ENCODE data around the gene CORT. TPM values are rescaled to one million over a fixed set of nuclear protein-coding genes. Genes with fewer than 3 reads are reported as not detected.

The CORT gene
- total and polyA plus RNA-seq, 11 donors, result 0.19 to 0.37 TPM; not detected in 9

- H3K9me3 ChIP-seq, result peaks cover 0 to 10% (median 0%) of the 10 kb centered on the region in 12 donors
- intact Hi-C loops (cut with DNase I), result loop anchor here in 8 of 10 donors (5.0 to 10.0 kb wide), 5 partner anchors 55 to 455 kb away; partner anchors contain the start of gene CENPS (in 4 of the 8)
These were observed 39.6 kb downstream of the CORT start for GRCh38 chr1:10489291-10490055.

GRCh38 chr1:10490286-10490970 lies 40.6 kb downstream of the CORT start:
- H3K27me3 ChIP-seq, result no peaks in the 10 kb centered on the region
- TF ChIP-seq POLR2A (IDR thresholded peaks at IDR 0.05), result no peak
- no peak for TF ChIP-seq CTCF (IDR thresholded peaks at IDR 0.05)
- WGBS, 4 donors, result 74 to 79% (median 76%) methylated on average over 12 of the region's 12 CpGs

More at GRCh38 chr1:10489291-10490055, 39.6 kb downstream of the CORT start:
- TF ChIP-seq CTCF (IDR thresholded peaks at IDR 0.05) (no peak), POLR2A (IDR thresholded peaks at IDR 0.05) (no peak)
- ATAC-seq (no peak), DNase-seq (no peak)
- H3K36me3 ChIP-seq, result peaks cover 0 to 11% (median 3%) of the 10 kb centered on the region in 9 donors
- H3K4me1 ChIP-seq, result peaks cover 0 to 15% (median 3%) of the 10 kb centered on the region in 12 donors
- 52 to 72% (median 58%) methylated on average over 3 to 4 of the region's 4 CpGs for WGBS, 4 donors
- H3K4me3 ChIP-seq, result no peak overlapping the region
- H3K27me3 ChIP-seq, result no peaks in the 10 kb centered on the region
- no peak overlapping the region for H3K27ac ChIP-seq

GRCh38 chr1:10494418-10494753 lies 44.6 kb downstream of the CORT start:
- no peak for TF ChIP-seq POLR2A (IDR thresholded peaks at IDR 0.05)
- no peak for TF ChIP-seq CTCF (IDR thresholded peaks at IDR 0.05)
- H3K36me3 ChIP-seq, result peaks cover 0 to 19% (median 8%) of the 10 kb centered on the region in 9 donors
- ATAC-seq, result peak in 1 of 4 donors; percentile 1
- H3K27ac ChIP-seq, result no peak overlapping the region
- H3K4me3 ChIP-seq, result peak overlapping the region in 1 of 12 donors; percentile 35
- 75 to 88% (median 79%) methylated on average over 5 of the region's 5 CpGs for WGBS, 4 donors
- intact Hi-C loops (cut with DNase I), result loop anchor here (1.0 to 10.0 kb wide), 8 partner anchors 60 to 450 kb away; partner anchors contain the start of gene CENPS (in 8 of the 10)
- H3K27me3 ChIP-seq, result no peaks in the 10 kb centered on the region
- no peak for DNase-seq
- H3K9me3 ChIP-seq, result no peaks in the 10 kb centered on the region
- H3K4me1 ChIP-seq, result peaks cover 0 to 30% (median 18%) of the 10 kb centered on the region in 12 donors

More at GRCh38 chr1:10490286-10490970, 40.6 kb downstream of the CORT start:
- ATAC-seq, result no peak
- Histone ChIP-seq H3K36me3 (peaks cover 0 to 11% (median 3%) of the 10 kb centered on the region in 9 donors), H3K27ac (no peak overlapping the region), H3K4me3 (no peak overlapping the region), H3K4me1 (peaks cover 0 to 24% (median 10%) of the 10 kb centered on the region in 12 donors), H3K9me3 (peaks cover 0 to 10% (median 0%) of the 10 kb centered on the region in 12 donors)
- no peak for DNase-seq
- intact Hi-C loops (cut with DNase I), result loop anchor here in 8 of 10 donors (5.0 to 10.0 kb wide), 5 partner anchors 56 to 454 kb away; partner anchors contain the start of gene CENPS (in 4 of the 8)
